Stimulated activated memory B cell treated with anti-CD40 and anti-IgM and Interleukin-4, amounts not matched to agents 10 μg/mL and 1 μg/mL and 100 μg/mL, for 72 hours (primary cell): ENCODE results near the gene DLG5.
A peak's percentile ranks its signal among the peaks of the same experiment; 100 is the strongest.

ENCODE experiments used
- ATAC-seq: fragments of 150-1000 bp; cut with Tn5 transposase; 2 replicates; pipeline ENCODE4 v1.10.0; 2021
- H3K27ac Mint-ChIP-seq: one replicate; pipeline ENCODE4 v1.8.0; 2022; ENCODE audit warnings: mild to moderate bottlenecking, mixed read lengths
- H3K27me3 Mint-ChIP-seq: one replicate; pipeline ENCODE4 v1.8.0; 2022; ENCODE audit warnings: mixed read lengths
- H3K36me3 Mint-ChIP-seq: one replicate; pipeline ENCODE4 v1.8.0; 2022; ENCODE audit warnings: mixed read lengths
- H3K4me1 Mint-ChIP-seq: one replicate; pipeline ENCODE4 v1.8.0; 2022; ENCODE audit warnings: mixed read lengths
- H3K4me3 Mint-ChIP-seq: one replicate; pipeline ENCODE4 v1.8.0; 2022; ENCODE audit warnings: mild to moderate bottlenecking, moderate library complexity, mixed read lengths
- H3K9me3 Mint-ChIP-seq: one replicate; pipeline ENCODE4 v1.8.0; 2022; ENCODE audit warnings: mixed read lengths

DLG5 gene, protein sequence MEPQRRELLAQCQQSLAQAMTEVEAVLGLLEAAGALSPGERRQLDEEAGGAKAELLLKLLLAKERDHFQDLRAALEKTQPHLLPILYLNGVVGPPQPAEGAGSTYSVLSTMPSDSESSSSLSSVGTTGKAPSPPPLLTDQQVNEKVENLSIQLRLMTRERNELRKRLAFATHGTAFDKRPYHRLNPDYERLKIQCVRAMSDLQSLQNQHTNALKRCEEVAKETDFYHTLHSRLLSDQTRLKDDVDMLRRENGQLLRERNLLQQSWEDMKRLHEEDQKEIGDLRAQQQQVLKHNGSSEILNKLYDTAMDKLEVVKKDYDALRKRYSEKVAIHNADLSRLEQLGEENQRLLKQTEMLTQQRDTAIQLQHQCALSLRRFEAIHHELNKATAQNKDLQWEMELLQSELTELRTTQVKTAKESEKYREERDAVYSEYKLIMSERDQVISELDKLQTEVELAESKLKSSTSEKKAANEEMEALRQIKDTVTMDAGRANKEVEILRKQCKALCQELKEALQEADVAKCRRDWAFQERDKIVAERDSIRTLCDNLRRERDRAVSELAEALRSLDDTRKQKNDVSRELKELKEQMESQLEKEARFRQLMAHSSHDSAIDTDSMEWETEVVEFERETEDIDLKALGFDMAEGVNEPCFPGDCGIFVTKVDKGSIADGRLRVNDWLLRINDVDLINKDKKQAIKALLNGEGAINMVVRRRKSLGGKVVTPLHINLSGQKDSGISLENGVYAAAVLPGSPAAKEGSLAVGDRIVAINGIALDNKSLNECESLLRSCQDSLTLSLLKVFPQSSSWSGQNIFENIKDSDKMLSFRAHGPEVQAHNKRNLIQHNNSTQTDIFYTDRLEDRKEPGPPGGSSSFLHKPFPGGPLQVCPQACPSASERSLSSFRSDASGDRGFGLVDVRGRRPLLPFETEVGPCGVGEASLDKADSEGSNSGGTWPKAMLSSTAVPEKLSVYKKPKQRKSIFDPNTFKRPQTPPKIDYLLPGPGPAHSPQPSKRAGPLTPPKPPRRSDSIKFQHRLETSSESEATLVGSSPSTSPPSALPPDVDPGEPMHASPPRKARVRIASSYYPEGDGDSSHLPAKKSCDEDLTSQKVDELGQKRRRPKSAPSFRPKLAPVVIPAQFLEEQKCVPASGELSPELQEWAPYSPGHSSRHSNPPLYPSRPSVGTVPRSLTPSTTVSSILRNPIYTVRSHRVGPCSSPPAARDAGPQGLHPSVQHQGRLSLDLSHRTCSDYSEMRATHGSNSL (N-terminal part only)

DNA sequence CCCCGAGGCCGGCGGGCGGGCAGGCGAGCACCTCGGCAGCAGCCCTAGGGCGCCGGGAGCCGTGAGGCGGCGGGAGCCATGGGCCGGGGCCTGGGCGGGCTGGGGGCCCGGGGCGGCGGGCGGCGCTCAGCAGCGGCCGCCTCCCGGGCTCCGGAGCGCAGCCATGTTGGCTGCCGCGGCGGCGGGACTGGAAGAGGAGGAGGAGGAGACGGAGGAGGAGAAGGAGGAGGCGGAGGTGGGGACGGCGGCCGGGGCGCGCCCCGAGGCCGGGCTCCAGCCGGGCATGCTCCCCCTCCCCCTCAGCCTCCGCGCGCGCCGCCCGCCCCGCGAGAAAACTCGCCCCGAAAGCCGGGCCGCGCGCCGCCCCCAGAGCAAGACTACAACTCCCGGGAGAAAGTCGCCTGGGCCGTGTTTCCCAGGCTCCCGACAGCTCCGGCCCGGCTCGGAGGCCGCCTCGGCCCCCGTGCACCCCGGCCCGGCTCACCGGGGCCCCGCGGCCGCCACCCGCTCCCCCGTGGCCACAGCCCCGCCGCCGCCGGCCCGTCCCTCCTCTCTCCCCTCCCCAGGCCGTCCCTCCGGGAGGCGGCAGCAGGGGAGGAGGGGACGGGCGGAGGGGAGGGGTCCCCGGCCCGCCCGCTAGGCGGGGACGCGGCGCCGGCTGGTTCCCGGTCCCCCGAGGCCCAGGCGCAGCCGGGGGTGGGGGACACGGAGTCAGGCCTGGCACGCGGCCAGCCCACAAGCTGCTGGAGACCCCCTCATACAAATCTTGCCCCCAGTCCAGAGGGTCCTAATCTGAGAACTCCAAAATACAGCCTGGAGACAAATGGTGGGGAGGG, at the start of gene DLG5:
Gene DLG5 (minus strand): TSS at position 190 of the 836 bp plus-strand sequence. CDS start 235 bp downstream, outside the sequence.
- H3K27me3 Mint-ChIP-seq, result peaks cover 65% of the 10 kb centered on the region
- peak; percentile 61 for ATAC-seq
- H3K36me3 Mint-ChIP-seq, result no peaks in the 10 kb centered on the region
- H3K9me3 Mint-ChIP-seq, result no peaks in the 10 kb centered on the region
- peaks cover 15% of the 10 kb centered on the region for H3K4me1 Mint-ChIP-seq
- H3K27ac Mint-ChIP-seq, result no peak within 1 kb of the TSS
- peak within 1 kb of the TSS; percentile 55 for H3K4me3 Mint-ChIP-seq

DNA sequence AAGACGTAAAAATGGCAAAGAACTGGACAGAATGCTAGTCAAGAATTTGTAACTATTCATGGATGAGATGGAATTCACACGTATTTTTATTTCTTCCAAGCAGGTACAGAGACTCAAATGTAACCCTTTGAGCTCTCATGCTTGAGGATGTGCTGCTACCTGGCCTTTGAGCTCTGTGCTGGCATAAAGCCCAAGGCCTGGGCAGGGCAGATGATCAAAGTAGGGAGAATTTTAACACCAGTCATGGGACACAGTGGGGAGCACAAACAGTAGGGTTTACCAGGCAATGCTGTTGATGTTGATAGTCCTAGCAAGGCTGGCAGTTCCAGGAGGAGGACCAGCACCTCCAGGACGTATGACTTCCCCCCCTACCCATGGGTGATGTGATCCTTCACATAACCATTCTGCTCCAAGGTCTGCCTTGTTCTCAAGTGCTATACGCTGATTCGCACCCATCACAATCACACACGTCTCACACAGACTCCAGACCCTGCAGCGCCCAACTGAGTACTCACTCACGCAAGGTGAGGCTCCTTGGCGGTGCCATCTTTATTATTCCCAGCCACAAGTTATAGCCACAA, 48.6 kb upstream of the DLG5 start:
- H3K4me1 Mint-ChIP-seq, result no peaks in the 10 kb centered on the region
- no peaks in the 10 kb centered on the region for H3K27me3 Mint-ChIP-seq
- no peak overlapping the region for H3K27ac Mint-ChIP-seq

DNA sequence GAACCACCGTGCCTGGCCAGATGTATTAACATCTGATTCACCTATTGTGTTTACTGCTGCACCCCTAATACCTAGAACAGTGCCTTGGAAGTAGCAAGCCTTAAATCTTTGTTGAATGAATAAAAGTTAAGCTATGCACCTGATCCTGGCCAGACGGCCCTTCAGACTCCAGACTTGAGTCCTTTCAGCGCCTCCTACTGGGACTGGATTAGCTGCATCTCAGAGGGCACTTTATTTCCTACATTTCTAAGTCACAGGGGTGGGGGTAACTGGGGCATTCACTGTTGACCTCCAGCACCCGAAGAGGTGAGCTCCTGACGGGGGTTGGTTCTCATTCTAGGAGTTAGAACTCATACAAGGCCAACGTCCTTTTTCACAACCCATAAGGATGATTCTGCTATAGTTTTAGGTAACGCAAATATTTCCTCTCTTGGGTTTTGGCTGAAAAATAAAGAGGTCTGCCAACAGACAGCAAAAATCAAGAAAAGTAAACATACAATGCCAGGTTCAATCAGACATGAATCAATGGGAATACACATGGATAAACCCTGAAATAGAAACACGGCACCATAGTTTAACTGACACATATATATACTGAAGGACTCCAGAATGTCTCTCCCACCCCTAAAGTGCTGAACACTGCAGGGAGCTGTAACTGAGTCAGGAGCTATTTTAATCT, 48.0 kb upstream of the DLG5 start:
- ATAC-seq, result no peak
- no peaks in the 10 kb centered on the region for H3K9me3 Mint-ChIP-seq
- peaks cover 38% of the 10 kb centered on the region for H3K36me3 Mint-ChIP-seq
- no peak overlapping the region for H3K27ac Mint-ChIP-seq
- no peaks in the 10 kb centered on the region for H3K4me1 Mint-ChIP-seq
- H3K4me3 Mint-ChIP-seq, result no peak overlapping the region
- no peaks in the 10 kb centered on the region for H3K27me3 Mint-ChIP-seq

More for the DNA sequence above, 48.6 kb upstream of the DLG5 start:
- Mint-ChIP-seq H3K9me3 (no peaks in the 10 kb centered on the region), H3K36me3 (peaks cover 45% of the 10 kb centered on the region), H3K4me3 (no peak overlapping the region)
- ATAC-seq, result no peak

DNA sequence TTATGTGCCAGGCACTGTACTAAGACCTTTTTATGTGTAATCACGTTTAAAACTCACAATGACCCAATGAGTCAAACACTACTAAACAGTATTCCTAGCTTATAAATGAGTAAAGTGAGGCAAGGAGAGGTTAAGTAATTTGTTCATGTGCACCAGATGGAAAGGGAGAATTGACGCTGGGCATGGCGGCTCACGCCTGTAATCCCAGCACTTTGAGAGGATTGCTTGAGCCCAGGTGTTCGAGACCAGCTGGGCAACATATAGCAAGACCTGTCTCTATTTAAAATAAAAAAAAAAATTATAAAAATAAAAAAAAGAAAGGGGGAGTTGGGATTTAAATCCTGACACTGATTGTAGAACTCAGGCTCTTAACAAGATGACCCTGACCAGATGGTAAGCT, 46.7 kb upstream of the DLG5 start:
- Mint-ChIP-seq H3K4me3 (no peak overlapping the region), H3K9me3 (no peaks in the 10 kb centered on the region), H3K27me3 (no peaks in the 10 kb centered on the region), H3K4me1 (no peaks in the 10 kb centered on the region), H3K27ac (no peak overlapping the region), H3K36me3 (peaks cover 27% of the 10 kb centered on the region)
- ATAC-seq, result no peak

DNA sequence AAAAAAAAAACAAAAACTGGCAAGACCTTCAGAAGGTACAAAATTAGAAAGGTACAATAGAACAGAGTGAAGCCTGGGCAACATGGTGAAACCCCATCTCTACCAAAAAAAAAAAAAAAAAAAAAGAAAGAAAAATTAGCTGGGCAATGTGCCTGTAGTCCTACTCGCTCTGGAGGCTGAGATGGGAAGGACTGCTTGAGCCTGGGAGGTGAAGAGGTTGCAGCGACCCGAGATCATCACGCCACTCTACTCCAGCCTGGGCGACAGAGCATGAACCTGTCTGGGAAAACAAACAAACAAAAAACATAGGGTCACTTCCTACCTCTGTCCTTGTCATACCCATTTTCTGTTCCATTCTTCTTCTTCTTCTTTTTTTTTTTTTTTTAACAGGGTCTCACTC, 45.6 kb upstream of the DLG5 start:
- peaks cover 1% of the 10 kb centered on the region for H3K27me3 Mint-ChIP-seq
- no peaks in the 10 kb centered on the region for H3K9me3 Mint-ChIP-seq
- no peaks in the 10 kb centered on the region for H3K4me1 Mint-ChIP-seq
- H3K4me3 Mint-ChIP-seq, result no peak overlapping the region
- H3K27ac Mint-ChIP-seq, result no peak overlapping the region
- no peak for ATAC-seq
- H3K36me3 Mint-ChIP-seq, result peaks cover 16% of the 10 kb centered on the region

DNA sequence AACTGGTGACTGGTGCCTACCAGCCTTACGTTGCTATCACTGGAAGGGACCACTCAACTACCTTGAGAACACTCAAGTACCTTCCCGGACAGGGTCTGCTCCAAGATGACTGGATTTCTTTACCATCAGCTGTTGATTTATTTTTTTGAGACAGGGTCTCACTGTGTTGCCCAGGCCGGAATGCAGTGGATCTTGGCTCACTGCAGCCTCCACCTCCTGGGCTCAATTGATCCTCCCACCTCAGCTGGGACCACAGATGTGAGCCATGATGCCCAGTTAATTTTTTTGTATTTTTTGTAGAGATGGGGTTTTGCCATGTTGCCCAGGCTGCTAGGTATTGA, 45.2 kb upstream of the DLG5 start:
- no peak for ATAC-seq
- Mint-ChIP-seq H3K27ac (no peak overlapping the region), H3K4me3 (no peak overlapping the region), H3K9me3 (no peaks in the 10 kb centered on the region), H3K27me3 (peaks cover 5% of the 10 kb centered on the region), H3K4me1 (no peaks in the 10 kb centered on the region), H3K36me3 (peaks cover 13% of the 10 kb centered on the region)

DNA sequence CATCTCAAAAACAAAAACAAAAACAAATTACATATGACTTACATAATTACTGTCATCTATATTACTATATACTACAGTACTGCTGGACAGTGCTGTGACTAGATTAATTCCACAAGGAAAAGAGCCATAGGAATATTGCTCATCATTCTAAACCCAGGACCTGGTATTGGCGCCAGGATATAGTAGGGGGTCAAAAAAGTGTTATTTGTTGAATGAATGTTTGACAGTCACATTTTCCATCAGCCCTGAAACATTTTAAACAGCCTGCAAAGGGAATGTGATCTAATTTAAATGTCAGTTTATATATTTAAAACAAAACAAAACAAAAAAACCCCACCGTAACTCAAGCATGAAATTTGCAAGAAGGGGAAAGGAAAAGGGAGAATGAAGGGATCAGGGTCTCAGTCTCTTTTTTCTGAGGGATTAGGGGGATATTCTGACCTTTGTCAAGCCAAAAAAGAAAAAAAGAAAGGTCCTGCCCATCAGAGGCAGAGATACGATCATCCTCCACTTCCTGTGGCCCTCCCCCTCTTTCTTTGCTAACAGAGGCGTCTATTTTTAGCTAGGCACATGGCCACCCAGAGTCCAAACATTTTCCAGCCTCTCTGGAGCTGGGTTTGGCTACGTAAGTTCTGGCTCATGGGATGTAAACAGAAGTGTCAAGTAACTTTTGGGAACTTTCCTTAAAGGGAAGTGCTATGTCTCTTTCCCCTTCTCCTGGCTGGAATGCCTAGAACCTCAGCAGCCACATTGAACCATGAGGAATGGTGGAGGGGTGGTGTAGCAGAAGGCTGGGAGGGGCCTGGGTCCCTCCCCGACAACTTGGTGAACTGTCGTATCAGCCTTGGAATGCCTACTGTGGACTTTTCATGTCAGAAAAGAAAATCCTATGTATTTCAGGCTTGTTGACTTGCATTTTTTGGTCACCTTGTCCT, 44.6 kb upstream of the DLG5 start:
- H3K9me3 Mint-ChIP-seq, result no peaks in the 10 kb centered on the region
- no peak for ATAC-seq
- peaks cover 7% of the 10 kb centered on the region for H3K36me3 Mint-ChIP-seq
- no peak overlapping the region for H3K4me3 Mint-ChIP-seq
- peaks cover 10% of the 10 kb centered on the region for H3K27me3 Mint-ChIP-seq
- H3K4me1 Mint-ChIP-seq, result no peaks in the 10 kb centered on the region
- no peak overlapping the region for H3K27ac Mint-ChIP-seq

DNA sequence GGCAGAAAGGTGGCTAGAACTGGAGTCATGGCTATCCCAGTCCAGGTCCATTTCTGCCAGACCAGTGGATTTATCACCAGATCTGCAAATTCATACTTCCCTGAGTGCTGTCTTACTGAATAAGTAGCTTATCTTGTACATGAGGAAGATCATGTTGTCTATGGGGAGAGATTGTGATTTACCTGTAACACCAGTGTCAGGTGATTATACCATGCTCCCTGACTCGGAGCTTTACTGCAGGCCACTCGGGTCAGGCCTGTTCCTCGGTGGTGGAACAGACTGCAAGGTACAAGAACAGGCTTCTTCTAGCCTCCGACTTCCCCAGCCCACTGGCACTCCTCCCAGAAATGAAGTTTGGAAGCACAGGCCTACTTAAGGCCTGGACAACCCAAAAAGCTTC, 42.6 kb upstream of the DLG5 start:
- no peak overlapping the region for H3K4me3 Mint-ChIP-seq
- ATAC-seq, result no peak
- no peaks in the 10 kb centered on the region for H3K4me1 Mint-ChIP-seq
- no peak overlapping the region for H3K27ac Mint-ChIP-seq
- H3K36me3 Mint-ChIP-seq, result peaks cover 6% of the 10 kb centered on the region
- peaks cover 10% of the 10 kb centered on the region for H3K27me3 Mint-ChIP-seq
- peaks cover 4% of the 10 kb centered on the region for H3K9me3 Mint-ChIP-seq

DNA sequence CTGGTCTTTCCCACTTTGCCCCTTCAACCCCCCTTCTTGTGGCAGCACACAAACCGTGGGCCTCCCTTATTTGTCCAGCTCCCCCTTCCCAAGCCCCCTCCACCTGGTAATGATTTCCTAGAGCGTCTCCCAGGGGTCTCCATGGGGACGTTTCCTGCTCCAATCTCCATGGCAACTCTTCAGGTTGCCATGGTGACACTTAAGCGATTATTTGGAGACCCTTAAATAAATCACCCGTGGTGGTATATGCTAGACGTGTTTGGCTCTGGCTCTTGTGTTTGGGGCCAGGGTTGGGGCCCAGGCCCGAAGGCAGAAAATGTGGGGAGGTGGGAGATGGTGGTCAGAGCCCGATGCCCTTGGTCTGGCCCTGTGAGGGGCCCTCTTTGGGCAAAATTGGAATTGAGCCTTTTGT, 41.1 kb upstream of the DLG5 start:
- no peak overlapping the region for H3K27ac Mint-ChIP-seq
- H3K27me3 Mint-ChIP-seq, result peaks cover 10% of the 10 kb centered on the region
- ATAC-seq, result no peak
- peaks cover 4% of the 10 kb centered on the region for H3K9me3 Mint-ChIP-seq
- H3K4me1 Mint-ChIP-seq, result no peaks in the 10 kb centered on the region
- H3K4me3 Mint-ChIP-seq, result no peak overlapping the region
- H3K36me3 Mint-ChIP-seq, result peaks cover 6% of the 10 kb centered on the region

DNA sequence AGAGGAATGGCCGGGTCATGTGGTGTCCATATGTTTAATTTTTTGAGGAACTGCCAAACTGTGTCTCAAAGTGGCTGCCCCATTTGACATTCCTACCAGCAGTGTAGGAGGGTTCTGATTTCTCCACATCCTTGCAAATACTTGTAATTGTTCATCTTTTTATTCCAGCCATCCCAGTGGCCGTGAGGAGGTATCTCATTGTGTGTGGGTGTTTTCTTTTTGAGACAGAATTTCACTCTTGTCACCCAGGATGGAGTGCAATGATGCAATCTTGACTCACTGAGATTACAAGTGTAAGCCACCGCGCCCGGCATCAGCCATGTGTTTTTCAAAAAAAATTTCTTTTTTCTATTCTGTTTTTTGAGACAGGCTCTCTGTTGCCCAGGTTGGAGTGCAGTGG, 38.7 kb upstream of the DLG5 start:
- Mint-ChIP-seq H3K27ac (no peak overlapping the region), H3K27me3 (peaks cover 10% of the 10 kb centered on the region), H3K36me3 (no peaks in the 10 kb centered on the region), H3K4me3 (no peak overlapping the region), H3K9me3 (peaks cover 4% of the 10 kb centered on the region), H3K4me1 (no peaks in the 10 kb centered on the region)
- no peak for ATAC-seq

DNA sequence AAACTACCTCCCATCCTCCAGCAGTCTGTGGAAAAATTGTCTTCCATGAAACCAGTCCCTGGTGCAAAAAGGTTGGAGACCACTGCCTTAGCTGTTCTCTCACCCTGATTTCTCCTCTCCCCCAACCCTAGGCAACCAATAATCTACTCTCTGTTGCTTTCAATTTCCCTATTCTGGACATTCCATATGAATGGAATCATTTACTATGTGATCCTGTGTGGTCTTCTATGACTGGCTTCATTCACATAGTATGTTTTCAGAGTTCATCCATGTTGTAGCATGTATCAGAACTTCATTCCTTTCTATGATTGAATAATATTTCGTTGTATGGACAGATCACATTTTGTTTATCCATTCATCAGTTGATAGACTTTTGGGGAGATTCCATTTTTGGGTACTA, 38.3 kb upstream of the DLG5 start:
- no peak overlapping the region for H3K4me3 Mint-ChIP-seq
- peaks cover 11% of the 10 kb centered on the region for H3K27me3 Mint-ChIP-seq
- no peaks in the 10 kb centered on the region for H3K4me1 Mint-ChIP-seq
- H3K36me3 Mint-ChIP-seq, result no peaks in the 10 kb centered on the region
- no peak overlapping the region for H3K27ac Mint-ChIP-seq
- H3K9me3 Mint-ChIP-seq, result peaks cover 4% of the 10 kb centered on the region
- ATAC-seq, result no peak

DNA sequence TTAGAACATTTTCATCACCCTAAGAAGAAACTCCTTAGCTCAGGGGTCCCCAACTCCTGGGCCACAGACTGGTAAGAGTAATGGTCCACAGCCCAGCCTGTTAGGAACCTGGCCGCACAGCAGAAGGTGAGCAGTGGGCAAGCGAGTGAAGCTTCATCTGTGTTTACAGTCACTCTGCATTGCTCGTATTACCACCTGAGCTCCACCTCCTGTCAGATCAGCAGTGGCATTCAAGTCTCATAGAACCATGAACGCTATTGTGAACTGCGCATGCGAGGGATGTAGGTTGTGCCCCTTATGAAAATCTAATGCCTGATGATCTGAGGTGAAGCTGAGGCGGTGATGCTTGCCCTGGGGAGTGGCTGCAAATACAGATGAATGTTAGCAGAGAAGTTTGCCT, 37.3 kb upstream of the DLG5 start:
- Mint-ChIP-seq H3K27me3 (peaks cover 21% of the 10 kb centered on the region), H3K4me3 (no peak overlapping the region), H3K36me3 (no peaks in the 10 kb centered on the region), H3K9me3 (peaks cover 6% of the 10 kb centered on the region), H3K27ac (no peak overlapping the region), H3K4me1 (no peaks in the 10 kb centered on the region)
- ATAC-seq, result no peak
